Endothelial cell of umbilical vein (primary cell): ENCODE results near the gene RTF2. TPM values are rescaled to one million over a fixed set of nuclear protein-coding genes. Genes with fewer than 3 reads are reported as not detected.

ENCODE experiments used
- BruUV-seq: library from RNA; stranded (reverse); fragments of 400-500 nt; replicated peaks from 2 replicates; lab custom pipeline; 2021; lab: Mats Ljungman, UMichigan
- CTCF ChIA-PET: fragments of 300-600, 350-600 bp; sonication (Branson Sonifier 250); formaldehyde crosslinking; loops from one replicate; lab custom pipeline; 2021; ENCODE audit warnings: antibody characterized with exemption, inconsistent platforms; lab: Charles Lee
- POLR2A ChIA-PET: fragments of 300-600, 350-600 bp; sonication (Branson Sonifier 250); formaldehyde crosslinking; loops from one replicate; lab custom pipeline; 2021; ENCODE audit warnings: antibody characterized with exemption, inconsistent platforms; lab: Charles Lee
- DNase-seq: peaks from one replicate; pipeline ENCODE4 v3.0.0-alpha.2; 2011; ENCODE audit warnings: low read depth, low spot score
- FAIRE-seq: peaks from 2 replicates; lab custom pipeline; 2011; peaks lifted over from hg19 to GRCh38; lab: Jason Lieb, UNC
- H2AFZ ChIP-seq: 2 replicates; pipeline ENCODE4 v1.6.0; 2012; ENCODE audit warnings: low read depth, low read length, control low read depth, inconsistent platforms
- H3K27ac ChIP-seq: 2 replicates; pipeline ENCODE4 v1.5.1; 2011; ENCODE audit warnings: low read depth, mild to moderate bottlenecking, control low read depth, low read length, moderate library complexity; ENCODE audit not compliant: insufficient read depth
- H3K27me3 ChIP-seq, 2 experiments: 2 replicates each; pipeline versions ENCODE4 v1.6.0 to v1.6.1; 2011; ENCODE audit warnings: low read length in 2 of 2, mixed read lengths in 1 of 2; ENCODE audit not compliant: control insufficient read depth in 2 of 2, insufficient read depth in 2 of 2
- H3K36me3 ChIP-seq, 2 experiments: 2 replicates in 1 of 2; 3 replicates in 1 of 2; pipeline ENCODE4 v1.5.1; 2011; ENCODE audit warnings: low read length in 2 of 2, mild to moderate bottlenecking in 1 of 2, moderate library complexity in 1 of 2; ENCODE audit not compliant: control insufficient read depth in 2 of 2, insufficient read depth in 2 of 2; ENCODE audit errors: extremely low read depth in 1 of 2
- H3K4me1 ChIP-seq: 3 replicates; pipeline ENCODE4 v1.5.1; 2011; ENCODE audit warnings: mild to moderate bottlenecking, low read length; ENCODE audit not compliant: control insufficient read depth, insufficient read depth; ENCODE audit errors: extremely low read depth
- H3K4me2 ChIP-seq: 2 replicates; pipeline ENCODE4 v1.6.1; 2011; ENCODE audit warnings: low read length, control low read depth, mixed read lengths; ENCODE audit not compliant: insufficient read depth
- H3K4me3 ChIP-seq, 3 experiments: fragments of 200-600 bp in 1 of 3; sonication (generic), shearing (Covaris generic) in 1 of 3; replicated peaks in 1 of 3; 2 replicates each; pipeline ENCODE4 v1.5.1; 2011 to 2016; ENCODE audit warnings: control low read depth in 3 of 3, low read length in 3 of 3, mild to moderate bottlenecking in 2 of 3, inconsistent platforms in 1 of 3, low read depth in 1 of 3, moderate library complexity in 1 of 3; ENCODE audit not compliant: insufficient read depth in 1 of 3
- H3K79me2 ChIP-seq: 2 replicates; pipeline ENCODE4 v1.6.0; 2012; ENCODE audit warnings: low read length, inconsistent platforms; ENCODE audit not compliant: control insufficient read depth, insufficient read depth
- H3K9ac ChIP-seq: replicated peaks from 2 replicates; pipeline ENCODE3; 2011; ENCODE audit warnings: low read length, control low read depth; ENCODE audit not compliant: insufficient read depth; ENCODE audit errors: extremely low read depth
- H3K9me1 ChIP-seq: replicated peaks from 3 replicates; pipeline ENCODE4 v1.6.0; 2011; ENCODE audit warnings: mild to moderate bottlenecking, low read length; ENCODE audit not compliant: control insufficient read depth, insufficient read depth; ENCODE audit errors: extremely low read depth
- H3K9me3 ChIP-seq: replicated peaks from 2 replicates; pipeline ENCODE4 v1.5.1; 2012; ENCODE audit warnings: low read length, inconsistent platforms; ENCODE audit not compliant: control insufficient read depth, insufficient read depth
- H4K20me1 ChIP-seq: replicated peaks from 2 replicates; pipeline ENCODE3; 2011; ENCODE audit warnings: mild to moderate bottlenecking, low read length; ENCODE audit not compliant: control insufficient read depth, insufficient read depth; ENCODE audit errors: extremely low read depth
- CTCF ChIP-seq, 2 donors: IDR thresholded peaks; 1 replicate in 1 of 2; 2 replicates in 1 of 2; pipeline ENCODE4 v1.5.1; 2011; ENCODE audit warnings: low read length in 2 of 2, mild to moderate bottlenecking in 2 of 2, moderate library complexity in 2 of 2, control low read depth in 1 of 2, inconsistent platforms in 1 of 2, low read depth in 1 of 2; ENCODE audit not compliant: insufficient read depth in 1 of 2; ENCODE audit errors: extremely low read depth in 1 of 2
- EZH2 ChIP-seq: IDR thresholded peaks from 2 replicates; pipeline ENCODE4 v1.6.1; 2012; ENCODE audit warnings: borderline replicate concordance, low read depth, mild to moderate bottlenecking, moderate library complexity, low read length, inconsistent platforms; ENCODE audit not compliant: severe bottlenecking
- FOS ChIP-seq: IDR thresholded peaks from 2 replicates; pipeline ENCODE4 v1.6.1; 2011; ENCODE audit warnings: mild to moderate bottlenecking, low read length, moderate library complexity, borderline replicate concordance; ENCODE audit not compliant: insufficient read depth
- GATA2 ChIP-seq: IDR thresholded peaks from 2 replicates; pipeline ENCODE4 v1.7.0; 2011; ENCODE audit warnings: low read depth, mild to moderate bottlenecking, moderate library complexity, mixed read lengths, low read length; ENCODE audit not compliant: insufficient read length, insufficient read depth
- JUN ChIP-seq: IDR thresholded peaks from 2 replicates; pipeline ENCODE4 v1.6.1; 2011; ENCODE audit warnings: borderline replicate concordance, low read depth; ENCODE audit not compliant: insufficient read length, insufficient read depth
- MYC ChIP-seq: IDR thresholded peaks from one replicate; pipeline ENCODE4 v1.6.1; 2011; ENCODE audit warnings: mild to moderate bottlenecking, low read depth, low read length
- POLR2A ChIP-seq: IDR thresholded peaks from 2 replicates; pipeline ENCODE4 v1.6.1; 2012; ENCODE audit warnings: low read depth, mild to moderate bottlenecking, control low read depth, low read length
- POLR2AphosphoS5 ChIP-seq: IDR thresholded peaks from 2 replicates; pipeline ENCODE4 v1.6.1; 2012; ENCODE audit warnings: low read depth, mild to moderate bottlenecking, control low read depth, low read length, moderate library complexity; ENCODE audit not compliant: insufficient read depth
- dilution Hi-C: fragments of 300-500 bp; cut with MboI; formaldehyde crosslinking; loops from one replicate; pipeline ENCODE4 v1.15.0; 2019; ENCODE audit warnings: low sequenced_read_pairs; ENCODE audit not compliant: extremely low pct_ligation_motif_present
- intact Hi-C: fragments of 100-400 bp; cut with micrococcal nuclease; formaldehyde crosslinking; loops from one replicate; pipeline ENCODE4 v1.10.0; 2022
- polyA plus RNA-seq, 4 experiments: library from polyadenylated mRNA; depleted of rRNA in 3 of 4; stranded (reverse) in 3 of 4; unstranded in 1 of 4; fragments of >200 nt; gene quantifications; 2 replicates each; pipeline versions ENCODE4 v1.2.1 to v1.2.3, GENCODE V29; 2011 to 2012; ENCODE audit warnings: missing spikeins in 1 of 4
- total RNA-seq: library from RNA; stranded (reverse); gene quantifications from 2 replicates; pipeline ENCODE4 v1.2.3, GENCODE V29; 2021
- TF ChIP-seq, protein P1 (sequence below): IDR thresholded peaks from 2 replicates; pipeline ENCODE4 v1.6.1; 2011; ENCODE audit not compliant: insufficient read depth, insufficient read length

Gene RTF2
- total and polyA plus RNA-seq, 2 donors (not counting 3 experiments of a cell fraction or from before 2014, with no cell fraction given) = 68.8 to 84.7 TPM

GRCh38 chr20:56440346-56441007 lies 27.9 kb upstream of the RTF2 start:
- Histone ChIP-seq H4K20me1 (no peaks in the 10 kb centered on the region), H2AFZ (no peak overlapping the region), H3K27ac (no peak overlapping the region), H3K4me2 (no peak overlapping the region), H3K36me3 (no peaks in the 10 kb centered on the region), H3K9me1 (no peaks in the 10 kb centered on the region), H3K9ac (no peak overlapping the region), H3K27me3 (peaks cover 4 to 14% of the 10 kb centered on the region in 2 experiments), H3K4me3 (no peak overlapping the region), H3K4me1 (no peaks in the 10 kb centered on the region), H3K9me3 (no peaks in the 10 kb centered on the region), H3K79me2 (no peaks in the 10 kb centered on the region)
- dilution Hi-C loops (no loop called here), intact Hi-C loops (no loop called here)
- BruUV-seq = no TSS peak
- no peak for FAIRE-seq
- TF ChIP-seq MYC (no peak), FOS (no peak)
- CTCF ChIA-PET = no interaction called here
- POLR2A ChIA-PET = no interaction called here
- DNase-seq = no peak

- BruUV-seq = no TSS peak
- Histone ChIP-seq H3K36me3 (no peaks in the 10 kb centered on the region), H3K4me1 (no peaks in the 10 kb centered on the region), H3K9ac (no peak overlapping the region), H3K79me2 (no peaks in the 10 kb centered on the region), H4K20me1 (no peaks in the 10 kb centered on the region), H3K9me3 (no peaks in the 10 kb centered on the region), H2AFZ (no peak overlapping the region), H3K27ac (no peak overlapping the region), H3K27me3 (peaks cover 4 to 12% of the 10 kb centered on the region in 2 experiments), H3K4me3 (no peak overlapping the region), H3K4me2 (no peak overlapping the region), H3K9me1 (no peaks in the 10 kb centered on the region)
- no peak for DNase-seq
- POLR2A ChIA-PET = no interaction called here
- CTCF ChIA-PET = interaction anchor here (1.8 kb wide), 1 partner anchor 14 kb away, joined by 6 read pairs; no protein-coding TSS in a partner anchor
- dilution Hi-C loops = no loop called here
- TF ChIP-seq JUN (no peak), EZH2 (no peak), CTCF (IDR thresholded peaks at IDR 0.05; ENCODE audit: extremely low read depth in 1 of 2, insufficient read depth in 1 of 2, low read depth in 1 of 2, low read length in 2 of 2) (no peak), POLR2A (no peak), POLR2AphosphoS5 (no peak), MYC (no peak), FOS (no peak), GATA2 (no peak)
- TF ChIP-seq, protein P1, sequence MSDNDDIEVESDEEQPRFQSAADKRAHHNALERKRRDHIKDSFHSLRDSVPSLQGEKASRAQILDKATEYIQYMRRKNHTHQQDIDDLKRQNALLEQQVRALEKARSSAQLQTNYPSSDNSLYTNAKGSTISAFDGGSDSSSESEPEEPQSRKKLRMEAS = no peak
- no peak for FAIRE-seq
- intact Hi-C loops = no loop called here
Measured at GRCh38 chr20:56442389-56443365, 25.8 kb upstream of the RTF2 start.
